HEK293 (cell line): Measurements from ENCODE around the gene PTPRA.
A peak's percentile ranks its signal among the peaks of the same experiment; 100 is the strongest.

Source experiments
- CTCF ChIA-PET: fragments of 350-600 bp; formaldehyde crosslinking; extraction: SDS; loops from one replicate; lab custom pipeline; 2021; ENCODE audit warnings: antibody characterized with exemption; lab: Yijun Ruan, JAX
- POLR2A ChIA-PET: fragments of 300-600 bp; formaldehyde crosslinking; extraction: SDS; loops from one replicate; lab custom pipeline; 2020; ENCODE audit warnings: antibody characterized with exemption, inconsistent platforms; lab: Yijun Ruan, JAX
- H3K27ac ChIP-seq: fragments of 200-500 bp; sonication (Bioruptor generic); 2 replicates; pipeline ENCODE4 v1.5.1; 2014; ENCODE audit warnings: low read depth, low read length, control low read depth, inconsistent platforms; ENCODE audit errors: extremely low read depth
- H3K36me3 ChIP-seq, 2 experiments: fragments of 200-500 bp in 1 of 2; sonication (Bioruptor generic) in 1 of 2; 1 replicate in 1 of 2; 2 replicates in 1 of 2; pipeline ENCODE4 v1.5.1; 2014 to 2017; ENCODE audit warnings: inconsistent platforms in 2 of 2, low read length in 2 of 2; ENCODE audit not compliant: control insufficient read depth in 2 of 2, insufficient read depth in 1 of 2
- H3K4me1 ChIP-seq: fragments of 200-500 bp; sonication (Bioruptor generic); 2 replicates; pipeline ENCODE4 v1.5.1; 2014; ENCODE audit warnings: mild to moderate bottlenecking, low read length, inconsistent platforms; ENCODE audit not compliant: control insufficient read depth, insufficient read depth
- H3K4me3 ChIP-seq: 2 replicates; pipeline ENCODE4 v1.5.1; 2011; ENCODE audit warnings: low read depth, mild to moderate bottlenecking, control low read depth, low read length, moderate library complexity
- H3K9me3 ChIP-seq: fragments of 200-500 bp; sonication (Bioruptor generic); 2 replicates; pipeline ENCODE4 v1.5.1; 2014; ENCODE audit warnings: low read depth, low read length, inconsistent platforms; ENCODE audit not compliant: control insufficient read depth, insufficient read depth
- SCRT1 ChIP-seq: fragments of 450-650 bp; formaldehyde crosslinking; IDR thresholded peaks from 2 replicates; pipeline ENCODE4 v1.5.1; 2016; ENCODE audit warnings: missing biosample characterization, missing genetic modification characterization, borderline replicate concordance
- SP2 ChIP-seq: fragments of 450-650 bp; formaldehyde crosslinking; IDR thresholded peaks from 2 replicates; pipeline ENCODE4 v1.5.1; 2016; ENCODE audit warnings: missing biosample characterization, missing genetic modification characterization
- SP3 ChIP-seq: fragments of 450-650 bp; formaldehyde crosslinking; IDR thresholded peaks from 2 replicates; pipeline ENCODE4 v1.5.1; 2016; ENCODE audit warnings: missing biosample characterization, missing genetic modification characterization
- SP7 ChIP-seq: fragments of 450-650 bp; formaldehyde crosslinking; IDR thresholded peaks from 2 replicates; pipeline ENCODE4 v1.5.1; 2016; ENCODE audit warnings: missing biosample characterization, missing genetic modification characterization
- ZBTB17 ChIP-seq: fragments of 450-650 bp; formaldehyde crosslinking; IDR thresholded peaks from 2 replicates; pipeline ENCODE4 v1.5.1; 2016; ENCODE audit warnings: missing biosample characterization, missing genetic modification characterization
- ZBTB8A ChIP-seq: fragments of 450-650 bp; formaldehyde crosslinking; IDR thresholded peaks from 2 replicates; pipeline ENCODE4 v1.5.1; 2016; ENCODE audit warnings: missing biosample characterization, missing genetic modification characterization
- ZNF140 ChIP-seq: fragments of 450-650 bp; formaldehyde crosslinking; IDR thresholded peaks from 2 replicates; pipeline ENCODE4 v1.5.1; 2016; ENCODE audit warnings: missing biosample characterization, missing genetic modification characterization
- ZNF600 ChIP-seq: fragments of 450-650 bp; formaldehyde crosslinking; IDR thresholded peaks from 2 replicates; pipeline ENCODE4 v1.5.1; 2016; ENCODE audit warnings: missing biosample characterization, missing genetic modification characterization
- ZNF777 ChIP-seq: fragments of 450-650 bp; formaldehyde crosslinking; IDR thresholded peaks from 2 replicates; pipeline ENCODE4 v1.5.1; 2017; ENCODE audit warnings: missing biosample characterization, missing genetic modification characterization, borderline replicate concordance
- ZSCAN30 ChIP-seq: fragments of 450-650 bp; IDR thresholded peaks from 2 replicates; pipeline ENCODE4 v1.5.1; 2018; ENCODE audit warnings: missing biosample characterization, mild to moderate bottlenecking, missing genetic modification characterization, moderate library complexity
- TF ChIP-seq, protein P1 (sequence below): fragments of 450-650 bp; formaldehyde crosslinking; IDR thresholded peaks from 2 replicates; pipeline ENCODE4 v1.5.1; 2016; ENCODE audit warnings: missing biosample characterization, missing genetic modification characterization
- TF ChIP-seq, protein P2 (sequence below): fragments of 450-650 bp; formaldehyde crosslinking; IDR thresholded peaks from 2 replicates; pipeline ENCODE4 v1.5.1; 2016; ENCODE audit warnings: missing biosample characterization, missing genetic modification characterization
- TF ChIP-seq, protein P3 (sequence below): fragments of 450-650 bp; formaldehyde crosslinking; IDR thresholded peaks from 2 replicates; pipeline ENCODE4 v1.5.1; 2016; ENCODE audit warnings: missing biosample characterization, missing genetic modification characterization
- TF ChIP-seq, protein P4 (sequence below): fragments of 450-650 bp; IDR thresholded peaks from 2 replicates; pipeline ENCODE4 v1.5.1; 2018; ENCODE audit warnings: missing biosample characterization, missing genetic modification characterization

PTPRA gene

DNA sequence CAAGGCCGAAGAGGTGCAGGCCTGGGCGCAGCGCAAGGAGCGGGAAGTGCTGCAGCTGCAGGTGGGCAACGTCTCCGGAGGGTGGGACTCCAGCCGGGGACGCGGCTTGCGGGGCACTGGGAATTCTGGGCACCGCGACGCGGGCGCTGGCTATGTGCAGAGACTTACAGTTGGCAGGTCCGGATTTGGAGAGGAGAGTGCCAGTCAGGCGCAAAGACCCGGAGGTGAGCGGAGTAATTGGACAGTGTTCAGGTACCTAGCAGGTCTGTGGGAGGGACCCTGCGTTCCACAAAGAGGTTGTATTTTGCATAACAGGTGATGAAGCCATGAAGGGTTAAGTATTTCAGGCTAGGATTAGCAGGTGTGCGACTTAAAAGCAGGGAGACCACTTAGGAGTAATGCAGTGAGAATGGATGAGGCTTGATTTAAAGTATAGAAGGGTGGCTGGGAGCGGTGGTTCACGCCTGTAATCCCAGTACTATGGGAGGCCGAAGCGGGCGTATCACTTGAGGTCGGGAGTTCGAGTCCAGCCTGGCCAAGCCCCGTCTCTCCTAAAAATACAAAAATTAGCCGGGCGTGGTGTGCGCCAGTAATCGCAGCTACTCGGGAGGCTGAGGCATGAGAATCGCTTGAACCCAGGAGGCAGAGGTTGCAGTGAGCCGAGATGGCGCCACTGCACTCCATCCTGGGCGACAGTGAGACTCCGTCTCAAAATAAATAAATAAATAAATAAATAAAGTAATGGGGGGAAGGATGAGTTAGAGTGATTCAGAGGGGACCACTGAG lies 173.6 kb downstream of the PTPRA start:
- H3K9me3 ChIP-seq = no peaks in the 10 kb centered on the region
- H3K27ac ChIP-seq = peak overlapping the region; percentile 97
- peaks cover 12% of the 10 kb centered on the region for H3K4me1 ChIP-seq
- H3K4me3 ChIP-seq = peak overlapping the region; percentile 83
- ChIA-PET CTCF (interaction anchor here (0.7 to 0.9 kb wide), 2 partner anchors 203 to 246 kb away, joined by 3 to 4 read pairs; no protein-coding TSS in a partner anchor), POLR2A (interaction anchor here (0.6 to 1.5 kb wide), 2 partner anchors 192 to 196 kb away, joined by 4 to 7 read pairs; partner anchors contain the start of gene SLC4A11)
- TF ChIP-seq, protein P1, sequence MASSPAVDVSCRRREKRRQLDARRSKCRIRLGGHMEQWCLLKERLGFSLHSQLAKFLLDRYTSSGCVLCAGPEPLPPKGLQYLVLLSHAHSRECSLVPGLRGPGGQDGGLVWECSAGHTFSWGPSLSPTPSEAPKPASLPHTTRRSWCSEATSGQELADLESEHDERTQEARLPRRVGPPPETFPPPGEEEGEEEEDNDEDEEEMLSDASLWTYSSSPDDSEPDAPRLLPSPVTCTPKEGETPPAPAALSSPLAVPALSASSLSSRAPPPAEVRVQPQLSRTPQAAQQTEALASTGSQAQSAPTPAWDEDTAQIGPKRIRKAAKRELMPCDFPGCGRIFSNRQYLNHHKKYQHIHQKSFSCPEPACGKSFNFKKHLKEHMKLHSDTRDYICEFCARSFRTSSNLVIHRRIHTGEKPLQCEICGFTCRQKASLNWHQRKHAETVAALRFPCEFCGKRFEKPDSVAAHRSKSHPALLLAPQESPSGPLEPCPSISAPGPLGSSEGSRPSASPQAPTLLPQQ = no peak
- TF ChIP-seq SP2 = peak; percentile 70
- TF ChIP-seq ZBTB8A (tag by site-specific recombination) = peak; percentile 69
- TF ChIP-seq, protein P2, sequence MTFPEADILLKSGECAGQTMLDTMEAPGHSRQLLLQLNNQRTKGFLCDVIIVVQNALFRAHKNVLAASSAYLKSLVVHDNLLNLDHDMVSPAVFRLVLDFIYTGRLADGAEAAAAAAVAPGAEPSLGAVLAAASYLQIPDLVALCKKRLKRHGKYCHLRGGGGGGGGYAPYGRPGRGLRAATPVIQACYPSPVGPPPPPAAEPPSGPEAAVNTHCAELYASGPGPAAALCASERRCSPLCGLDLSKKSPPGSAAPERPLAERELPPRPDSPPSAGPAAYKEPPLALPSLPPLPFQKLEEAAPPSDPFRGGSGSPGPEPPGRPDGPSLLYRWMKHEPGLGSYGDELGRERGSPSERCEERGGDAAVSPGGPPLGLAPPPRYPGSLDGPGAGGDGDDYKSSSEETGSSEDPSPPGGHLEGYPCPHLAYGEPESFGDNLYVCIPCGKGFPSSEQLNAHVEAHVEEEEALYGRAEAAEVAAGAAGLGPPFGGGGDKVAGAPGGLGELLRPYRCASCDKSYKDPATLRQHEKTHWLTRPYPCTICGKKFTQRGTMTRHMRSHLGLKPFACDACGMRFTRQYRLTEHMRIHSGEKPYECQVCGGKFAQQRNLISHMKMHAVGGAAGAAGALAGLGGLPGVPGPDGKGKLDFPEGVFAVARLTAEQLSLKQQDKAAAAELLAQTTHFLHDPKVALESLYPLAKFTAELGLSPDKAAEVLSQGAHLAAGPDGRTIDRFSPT (tag by site-specific recombination) = 0 out of 2 replicates have a peak, but pooled peaks have one; percentile 22
- TF ChIP-seq SCRT1 (tag by site-specific recombination) = peak; percentile 12; the same call in 1 of the 2 replicates
- H3K36me3 ChIP-seq = peaks cover 25 to 32% of the 10 kb centered on the region in 2 experiments

DNA sequence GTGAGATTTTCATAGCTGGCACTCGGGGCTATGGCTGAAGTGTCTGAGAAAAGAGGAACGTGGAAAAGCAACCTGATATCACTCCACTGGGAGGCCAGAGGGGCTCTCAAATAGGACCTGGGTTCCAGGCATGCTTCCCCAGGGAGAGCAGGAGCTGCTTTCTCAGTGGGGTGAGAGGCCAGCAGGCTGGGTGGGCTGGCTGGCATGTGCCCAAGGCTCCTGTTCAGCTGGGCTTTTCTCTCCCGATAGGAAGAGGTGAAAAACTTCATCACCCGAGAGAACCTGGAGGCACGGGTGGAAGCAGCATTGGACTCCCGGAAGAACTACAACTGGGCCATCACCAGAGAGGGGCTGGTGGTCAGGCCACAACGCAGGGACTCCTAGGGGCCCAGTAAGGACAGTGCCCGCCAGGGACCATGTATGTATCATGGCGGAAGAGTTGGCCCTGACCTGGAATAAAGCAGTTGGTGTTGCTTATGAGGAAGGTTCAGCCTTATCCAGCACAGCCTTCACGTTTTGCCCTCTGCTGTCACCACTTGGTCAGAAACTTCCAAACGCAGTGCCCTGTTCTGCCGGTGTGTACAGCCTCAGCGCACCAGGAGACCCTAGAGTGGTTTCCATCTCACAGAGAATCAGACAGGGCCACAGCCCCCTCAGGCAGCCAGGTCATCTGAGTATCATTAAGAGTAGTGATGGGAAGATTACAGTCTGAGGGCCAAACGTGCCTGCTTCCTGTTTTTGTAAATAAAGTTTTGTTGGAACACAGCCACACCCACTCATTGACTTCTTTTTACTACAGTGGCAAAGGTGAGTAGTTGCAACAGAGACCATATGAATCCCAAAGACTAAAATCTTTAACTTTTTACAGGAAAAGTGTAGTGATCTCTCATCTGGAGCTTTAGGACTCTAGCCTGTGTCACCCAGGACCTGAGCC lies 174.5 kb downstream of the PTPRA start:
- peak overlapping the region; percentile 17; the same call in 1 of the 2 replicates for H3K27ac ChIP-seq
- TF ChIP-seq ZNF600 (tag by site-specific recombination) (0 out of 2 replicates have a peak, but pooled peaks have one; percentile 16), SP7 (no peak)
- H3K4me1 ChIP-seq = peaks cover 5% of the 10 kb centered on the region
- peaks cover 25 to 32% of the 10 kb centered on the region in 2 experiments for H3K36me3 ChIP-seq
- H3K9me3 ChIP-seq = no peaks in the 10 kb centered on the region
- POLR2A ChIA-PET = no interaction called here
- H3K4me3 ChIP-seq = no peak overlapping the region
- CTCF ChIA-PET = interaction anchor here (0.6 to 0.9 kb wide), 3 partner anchors 67 to 245 kb away, joined by 3 to 5 read pairs (median 4); no protein-coding TSS in a partner anchor

DNA sequence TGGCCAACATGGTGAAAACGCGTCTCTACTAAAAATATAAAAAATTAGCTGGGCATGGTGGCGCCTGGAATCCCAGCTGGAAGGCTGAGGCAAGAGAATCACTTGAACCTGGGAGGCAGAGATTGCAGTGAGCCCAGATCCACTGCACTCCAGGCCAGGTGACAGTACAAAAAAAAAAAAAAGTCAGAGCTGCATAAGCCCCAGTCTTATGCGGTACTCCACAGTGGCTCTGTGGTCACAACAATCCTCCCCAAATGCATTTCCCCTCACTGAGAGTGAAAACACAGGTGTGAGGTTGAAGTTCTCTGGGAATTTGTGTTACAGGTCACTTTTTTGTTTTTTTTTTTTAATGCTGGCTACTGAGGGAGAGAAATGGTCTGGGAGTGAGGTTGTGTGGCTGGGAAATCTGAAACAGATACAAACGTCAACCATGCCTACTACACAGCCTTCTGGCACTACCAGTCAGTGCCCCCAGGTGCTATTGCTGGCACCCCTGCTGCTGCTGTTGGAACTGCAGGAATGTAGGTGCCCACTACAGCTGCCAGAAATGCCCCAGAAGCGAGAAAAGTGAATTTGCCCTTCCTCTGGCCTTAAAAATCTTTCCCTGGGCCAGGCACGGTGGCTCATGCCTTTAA lies 178.2 kb downstream of the PTPRA start:
- Histone ChIP-seq H3K9me3 (no peaks in the 10 kb centered on the region), H3K4me1 (peaks cover 5% of the 10 kb centered on the region), H3K27ac (no peak overlapping the region), H3K4me3 (no peak overlapping the region), H3K36me3 (peaks cover 25 to 32% of the 10 kb centered on the region in 2 experiments)
- CTCF ChIA-PET = interaction anchor here (0.9 to 2.7 kb wide), 2 partner anchors 199 to 264 kb away, joined by 4 to 32 read pairs; no protein-coding TSS in a partner anchor
- POLR2A ChIA-PET = interaction anchor here (0.7 to 1.1 kb wide), 2 partner anchors 9 to 22 kb away, joined by 3 read pairs; no protein-coding TSS in a partner anchor
- TF ChIP-seq ZBTB17 (tag by site-specific recombination) = 0 out of 2 replicates have a peak, but pooled peaks have one; percentile 12
- no peak for TF ChIP-seq ZNF777 (tag by site-specific recombination)
- TF ChIP-seq ZSCAN30 (tag by site-specific recombination) = no peak
- TF ChIP-seq, protein P3, sequence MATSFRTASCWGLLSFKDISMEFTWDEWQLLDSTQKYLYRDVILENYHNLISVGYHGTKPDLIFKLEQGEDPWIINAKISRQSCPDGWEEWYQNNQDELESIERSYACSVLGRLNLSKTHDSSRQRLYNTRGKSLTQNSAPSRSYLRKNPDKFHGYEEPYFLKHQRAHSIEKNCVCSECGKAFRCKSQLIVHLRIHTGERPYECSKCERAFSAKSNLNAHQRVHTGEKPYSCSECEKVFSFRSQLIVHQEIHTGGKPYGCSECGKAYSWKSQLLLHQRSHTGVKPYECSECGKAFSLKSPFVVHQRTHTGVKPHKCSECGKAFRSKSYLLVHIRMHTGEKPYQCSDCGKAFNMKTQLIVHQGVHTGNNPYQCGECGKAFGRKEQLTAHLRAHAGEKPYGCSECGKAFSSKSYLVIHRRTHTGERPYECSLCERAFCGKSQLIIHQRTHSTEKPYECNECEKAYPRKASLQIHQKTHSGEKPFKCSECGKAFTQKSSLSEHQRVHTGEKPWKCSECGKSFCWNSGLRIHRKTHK = no peak
- TF ChIP-seq ZNF140 = no peak
- no peak for TF ChIP-seq SP3 (tag by site-specific recombination)
- TF ChIP-seq, protein P4, sequence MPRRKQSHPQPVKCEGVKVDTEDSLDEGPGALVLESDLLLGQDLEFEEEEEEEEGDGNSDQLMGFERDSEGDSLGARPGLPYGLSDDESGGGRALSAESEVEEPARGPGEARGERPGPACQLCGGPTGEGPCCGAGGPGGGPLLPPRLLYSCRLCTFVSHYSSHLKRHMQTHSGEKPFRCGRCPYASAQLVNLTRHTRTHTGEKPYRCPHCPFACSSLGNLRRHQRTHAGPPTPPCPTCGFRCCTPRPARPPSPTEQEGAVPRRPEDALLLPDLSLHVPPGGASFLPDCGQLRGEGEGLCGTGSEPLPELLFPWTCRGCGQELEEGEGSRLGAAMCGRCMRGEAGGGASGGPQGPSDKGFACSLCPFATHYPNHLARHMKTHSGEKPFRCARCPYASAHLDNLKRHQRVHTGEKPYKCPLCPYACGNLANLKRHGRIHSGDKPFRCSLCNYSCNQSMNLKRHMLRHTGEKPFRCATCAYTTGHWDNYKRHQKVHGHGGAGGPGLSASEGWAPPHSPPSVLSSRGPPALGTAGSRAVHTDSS = no peak
